Measurements from ENCODE around the gene AP4M1.
"Not testable (repeated sequence)": the region's sequence is repeated elsewhere in the genome, so short reads cannot be mapped to it uniquely, and the experiment has no call there.

Gene AP4M1

GRCh38 chr7:100137851-100138760, 36.7 kb downstream of the AP4M1 start:
- no peak for DNase-seq

- no peak for DNase-seq
These were observed 40.1 kb downstream of the AP4M1 start for GRCh38 chr7:100141555-100141949.

GRCh38 chr7:100142461-100142860, 41.0 kb downstream of the AP4M1 start:
- DNase-seq, result no peak

- not testable (repeated sequence) for DNase-seq
These were observed 44.9 kb downstream of the AP4M1 start for GRCh38 chr7:100146350-100146749.

- DNase-seq, result no peak
These were observed 45.8 kb downstream of the AP4M1 start for GRCh38 chr7:100147278-100147677.

- no peak for DNase-seq
These were observed 46.7 kb downstream of the AP4M1 start for GRCh38 chr7:100148225-100148558.

GRCh38 chr7:100148559-100149328, 47.3 kb downstream of the AP4M1 start, which contains the start of gene LAMTOR4:
Gene LAMTOR4 (plus strand): TSS chr7:100148918. CDS start chr7:100148973, 55 bp downstream.
- DNase-seq, result peak; percentile 99

GRCh38 chr7:100152404-100152803, 51.0 kb downstream of the AP4M1 start:
- no peak for DNase-seq

GRCh38 chr7:100152937-100153666, 51.7 kb downstream of the AP4M1 start:
- no peak for DNase-seq

GRCh38 chr7:100153708-100154535, 52.5 kb downstream of the AP4M1 start:
- DNase-seq, result no peak

- DNase-seq, result no peak
These were observed 53.4 kb downstream of the AP4M1 start for GRCh38 chr7:100154651-100155491.

- no peak for DNase-seq
These were observed 54.3 kb downstream of the AP4M1 start for GRCh38 chr7:100155553-100156317.

- no peak for DNase-seq
These were observed 55.1 kb downstream of the AP4M1 start for GRCh38 chr7:100156331-100157068.

GRCh38 chr7:100157069-100157333, 55.6 kb downstream of the AP4M1 start:
- no peak for DNase-seq

GRCh38 chr7:100157334-100158228, 56.1 kb downstream of the AP4M1 start:
- DNase-seq, result no peak
